HepG2 (cell line): ENCODE data around the gene TFDP2. TPM values are rescaled to one million over a fixed set of nuclear protein-coding genes. Genes with fewer than 3 reads are reported as not detected.

Experiments used
- ATAC-seq: fragments of 200-7000 bp; cut with Tn5 transposase; 3 replicates; pipeline ENCODE4 v1.9.1; 2020; ENCODE audit warnings: mild to moderate bottlenecking, moderate library complexity
- BruUV-seq: library from RNA; stranded (reverse); fragments of 400-500 nt; replicated peaks from 2 replicates; lab custom pipeline; 2021; lab: Mats Ljungman, UMichigan
- CTCF ChIA-PET: fragments of 300-600 bp; formaldehyde crosslinking; extraction: SDS; loops from one replicate; lab custom pipeline; 2021; ENCODE audit warnings: low total read pairs, inconsistent platforms, low intra/inter-chr PET ratio; lab: Yijun Ruan, JAX
- POLR2A ChIA-PET: fragments of 350-600 bp; sonication (Branson Sonifier 250); formaldehyde crosslinking; loops from one replicate; lab custom pipeline; 2020; ENCODE audit warnings: antibody characterized with exemption, inconsistent platforms; lab: Yijun Ruan, JAX
- DNase-seq: peaks from one replicate; pipeline ENCODE4 v3.0.0-alpha.2; 2015; ENCODE audit warnings: low spot score
- FAIRE-seq: peaks from 3 replicates; lab custom pipeline; 2011; peaks lifted over from hg19 to GRCh38; lab: Jason Lieb, UNC
- H2AFZ ChIP-seq: one replicate; pipeline ENCODE4 v1.6.1; 2011; ENCODE audit warnings: low read length, inconsistent platforms
- H3K27ac ChIP-seq: fragments of 300-600 bp; 3 replicates; pipeline ENCODE4 v1.8.0; 2011; ENCODE audit warnings: mixed run types, mild to moderate bottlenecking, mixed read lengths, low read length, inconsistent platforms; ENCODE audit not compliant: insufficient read depth; ENCODE audit errors: extremely low read length
- H3K27me3 ChIP-seq, 2 experiments: fragments of 200-600 bp in 1 of 2; 2 replicates in 1 of 2; 3 replicates in 1 of 2; pipeline versions ENCODE4 v1.6.0 to v1.8.0; 2011; ENCODE audit warnings: low read length in 2 of 2, mild to moderate bottlenecking in 2 of 2, moderate library complexity in 2 of 2, inconsistent platforms in 1 of 2; ENCODE audit not compliant: insufficient read depth in 2 of 2, control insufficient read depth in 1 of 2
- H3K36me3 ChIP-seq, 2 experiments: fragments of 200-600 bp in 1 of 2; replicated peaks in 1 of 2; 2 replicates in 1 of 2; 3 replicates in 1 of 2; pipeline versions ENCODE4 v1.5.1 to v1.8.0; 2011; ENCODE audit warnings: low read length in 2 of 2, inconsistent platforms in 1 of 2; ENCODE audit not compliant: insufficient read depth in 2 of 2, control insufficient read depth in 1 of 2
- H3K4me1 ChIP-seq: 2 replicates; pipeline ENCODE4 v1.5.1; 2012; ENCODE audit warnings: low read length, inconsistent platforms; ENCODE audit not compliant: insufficient read depth
- H3K4me2 ChIP-seq: 2 replicates; pipeline ENCODE4 v1.6.0; 2011; ENCODE audit warnings: low read depth, low read length, inconsistent platforms
- H3K4me3 ChIP-seq, 3 experiments: fragments of 200-600 bp in 1 of 3; sonication (generic), shearing (Covaris generic) in 1 of 3; replicated peaks in 1 of 3; 2 replicates each; pipeline ENCODE4 v1.5.1; 2011 to 2016; ENCODE audit warnings: low read length in 3 of 3, inconsistent platforms in 2 of 3, low read depth in 2 of 3, mild to moderate bottlenecking in 2 of 3, control low read depth in 1 of 3, mixed read lengths in 1 of 3; ENCODE audit not compliant: insufficient read depth in 1 of 3
- H3K79me2 ChIP-seq: one replicate; pipeline ENCODE4 v1.6.1; 2011; ENCODE audit warnings: low read length, inconsistent platforms; ENCODE audit not compliant: insufficient read depth
- H3K9ac ChIP-seq: 2 replicates; pipeline ENCODE4 v1.6.0; 2011; ENCODE audit warnings: mild to moderate bottlenecking, low read depth, low read length, inconsistent platforms; ENCODE audit not compliant: insufficient read depth
- H3K9me3 ChIP-seq: 2 replicates; pipeline ENCODE4 v1.5.1; 2012; ENCODE audit warnings: mild to moderate bottlenecking, low read length
- H4K20me1 ChIP-seq: 2 replicates; pipeline ENCODE4 v1.6.0; 2011; ENCODE audit warnings: inconsistent platforms, mild to moderate bottlenecking, low read length, moderate library complexity; ENCODE audit not compliant: insufficient read depth
- PITX1 ChIP-seq: sonication (generic); formaldehyde crosslinking; IDR thresholded peaks from 2 replicates; pipeline ENCODE4 v1.5.1; 2020; ENCODE audit warnings: mild to moderate bottlenecking, missing genetic modification reagents
- RFX3 ChIP-seq: IDR thresholded peaks from 2 replicates; pipeline ENCODE4 v1.6.1; 2016; ENCODE audit warnings: missing biosample characterization, missing genetic modification reagents
- RFXAP ChIP-seq: sonication (generic); formaldehyde crosslinking; IDR thresholded peaks from 2 replicates; pipeline ENCODE4 v1.4.0; 2020; ENCODE audit warnings: missing genetic modification reagents, borderline replicate concordance
- ZNF121 ChIP-seq: sonication (generic); formaldehyde crosslinking; IDR thresholded peaks from 2 replicates; pipeline ENCODE4 v1.5.0; 2020; ENCODE audit warnings: mild to moderate bottlenecking, missing genetic modification reagents
- WGBS: methylation state at CpG from one replicate; pipeline ENCODE4 v1.1.6; 2017; ENCODE audit warnings: low lambda C conversion rate; 5-methylcytosine and 5-hydroxymethylcytosine counted together
- in situ Hi-C: cut with HindIII; loops from 2 replicates; pipeline ENCODE4 v1.10.0; 2017; ENCODE audit warnings: low pct_unique_long_range_greater_than_20kb; ENCODE audit not compliant: extremely low pct_ligation_motif_present
- intact Hi-C: fragments of 100-400 bp; cut with micrococcal nuclease; formaldehyde crosslinking; loops from one replicate; pipeline ENCODE4 v1.10.0; 2022; ENCODE audit not compliant: unreplicated experiment
- polyA plus RNA-seq, 8 experiments: library from polyadenylated mRNA; depleted of rRNA in 3 of 8; stranded (reverse) in 7 of 8; unstranded in 1 of 8; fragments of >200 nt; fragmentation: Illumina TruSeq in 4 of 8; extraction: Trizol in 4 of 8; gene quantifications; 2 replicates each; pipeline versions ENCODE4 v1.2.1 to v1.2.3, GENCODE V29; 2011 to 2016; ENCODE audit warnings: low read depth in 4 of 8, missing spikeins in 1 of 8, mixed read lengths in 1 of 8; ENCODE audit not compliant: insufficient read depth in 1 of 8
- total RNA-seq, 5 experiments: library from RNA; depleted of rRNA; stranded (reverse); fragments of >200 nt; fragmentation: Illumina TruSeq; extraction: Trizol; gene quantifications; 2 replicates each; pipeline ENCODE4 v1.2.3, GENCODE V29; 2016; ENCODE audit warnings: low read depth in 1 of 5
- TF ChIP-seq, protein P1 (sequence below): IDR thresholded peaks from 2 replicates; pipeline ENCODE4 v1.6.1; 2016; ENCODE audit warnings: low read depth, missing genetic modification reagents, missing compliant biosample characterization
- TF ChIP-seq, protein P2 (sequence below): sonication (generic); formaldehyde crosslinking; IDR thresholded peaks from 2 replicates; pipeline ENCODE4 v1.5.0; 2020; ENCODE audit warnings: mild to moderate bottlenecking, missing genetic modification reagents, borderline replicate concordance
- TF ChIP-seq, protein P3 (sequence below): sonication (generic); formaldehyde crosslinking; IDR thresholded peaks from 2 replicates; pipeline ENCODE4 v1.4.0; 2020; ENCODE audit warnings: missing genetic modification reagents

TFDP2 gene
- total and polyA plus RNA-seq, 2 of the 13 experiments (the other 11 are each of a cell fraction or from before 2014, with no cell fraction given): 17.9 to 37.4 TPM

DNA sequence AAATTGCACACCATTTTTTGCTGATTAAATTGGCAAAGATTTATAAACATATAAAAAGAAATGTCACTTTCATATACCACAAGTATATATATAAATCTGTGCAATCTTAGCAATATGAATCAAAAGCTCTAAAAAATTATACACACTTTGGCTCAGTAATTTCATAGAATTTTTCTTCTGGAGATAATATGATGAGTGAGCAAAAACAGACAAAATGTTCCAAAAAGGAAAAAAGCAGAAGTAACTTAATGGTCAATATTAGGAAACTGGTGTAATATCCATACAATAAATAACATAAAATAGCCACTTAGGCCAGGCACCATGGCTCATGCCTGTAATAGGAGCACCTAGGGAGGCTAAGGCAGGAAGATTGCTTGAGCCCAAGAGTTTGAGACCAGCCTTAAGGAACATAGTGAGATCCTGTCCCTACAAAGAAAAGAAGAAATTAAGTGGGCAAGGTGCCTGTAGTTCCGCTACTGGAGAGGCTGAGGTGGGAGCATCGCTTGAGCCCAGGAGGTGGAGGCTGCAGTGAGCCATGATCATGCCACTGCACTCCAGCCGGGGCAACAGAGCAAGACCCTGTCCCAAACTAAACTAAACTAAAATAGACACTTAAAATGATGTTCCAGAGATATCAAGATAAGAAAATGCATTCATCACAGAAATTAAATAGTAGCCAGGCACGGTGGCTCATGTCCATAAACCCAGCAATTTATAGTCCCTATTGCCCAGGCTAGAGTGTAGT lies 52.1 kb downstream of the TFDP2 start:
- no peak overlapping the region for H2AFZ ChIP-seq
- H3K27ac ChIP-seq: no peak overlapping the region
- DNase-seq (no peak), ATAC-seq (no peak), FAIRE-seq (no peak)
- H3K4me2 ChIP-seq: no peak overlapping the region
- no peak overlapping the region for H3K4me3 ChIP-seq
- H3K9ac ChIP-seq: no peak overlapping the region
- no peaks in the 10 kb centered on the region for H4K20me1 ChIP-seq
- POLR2A ChIA-PET: no interaction called here
- no peaks in the 10 kb centered on the region for H3K27me3 ChIP-seq
- no peaks in the 10 kb centered on the region for H3K9me3 ChIP-seq
- H3K4me1 ChIP-seq: no peaks in the 10 kb centered on the region
- H3K36me3 ChIP-seq: no peaks in the 10 kb centered on the region
- no TSS peak for BruUV-seq
- in situ Hi-C loops (no loop called here), intact Hi-C loops (no loop called here)
- H3K79me2 ChIP-seq: peaks cover 2% of the 10 kb centered on the region
- WGBS: 98% methylated on average over 4 of the region's 4 CpGs
- CTCF ChIA-PET: no interaction called here
- TF ChIP-seq RFX3 (CRISPR knock-in tag): no peak
- TF ChIP-seq RFXAP (CRISPR knock-in tag): no peak
- TF ChIP-seq PITX1 (CRISPR knock-in tag): no peak
- TF ChIP-seq, protein P1, sequence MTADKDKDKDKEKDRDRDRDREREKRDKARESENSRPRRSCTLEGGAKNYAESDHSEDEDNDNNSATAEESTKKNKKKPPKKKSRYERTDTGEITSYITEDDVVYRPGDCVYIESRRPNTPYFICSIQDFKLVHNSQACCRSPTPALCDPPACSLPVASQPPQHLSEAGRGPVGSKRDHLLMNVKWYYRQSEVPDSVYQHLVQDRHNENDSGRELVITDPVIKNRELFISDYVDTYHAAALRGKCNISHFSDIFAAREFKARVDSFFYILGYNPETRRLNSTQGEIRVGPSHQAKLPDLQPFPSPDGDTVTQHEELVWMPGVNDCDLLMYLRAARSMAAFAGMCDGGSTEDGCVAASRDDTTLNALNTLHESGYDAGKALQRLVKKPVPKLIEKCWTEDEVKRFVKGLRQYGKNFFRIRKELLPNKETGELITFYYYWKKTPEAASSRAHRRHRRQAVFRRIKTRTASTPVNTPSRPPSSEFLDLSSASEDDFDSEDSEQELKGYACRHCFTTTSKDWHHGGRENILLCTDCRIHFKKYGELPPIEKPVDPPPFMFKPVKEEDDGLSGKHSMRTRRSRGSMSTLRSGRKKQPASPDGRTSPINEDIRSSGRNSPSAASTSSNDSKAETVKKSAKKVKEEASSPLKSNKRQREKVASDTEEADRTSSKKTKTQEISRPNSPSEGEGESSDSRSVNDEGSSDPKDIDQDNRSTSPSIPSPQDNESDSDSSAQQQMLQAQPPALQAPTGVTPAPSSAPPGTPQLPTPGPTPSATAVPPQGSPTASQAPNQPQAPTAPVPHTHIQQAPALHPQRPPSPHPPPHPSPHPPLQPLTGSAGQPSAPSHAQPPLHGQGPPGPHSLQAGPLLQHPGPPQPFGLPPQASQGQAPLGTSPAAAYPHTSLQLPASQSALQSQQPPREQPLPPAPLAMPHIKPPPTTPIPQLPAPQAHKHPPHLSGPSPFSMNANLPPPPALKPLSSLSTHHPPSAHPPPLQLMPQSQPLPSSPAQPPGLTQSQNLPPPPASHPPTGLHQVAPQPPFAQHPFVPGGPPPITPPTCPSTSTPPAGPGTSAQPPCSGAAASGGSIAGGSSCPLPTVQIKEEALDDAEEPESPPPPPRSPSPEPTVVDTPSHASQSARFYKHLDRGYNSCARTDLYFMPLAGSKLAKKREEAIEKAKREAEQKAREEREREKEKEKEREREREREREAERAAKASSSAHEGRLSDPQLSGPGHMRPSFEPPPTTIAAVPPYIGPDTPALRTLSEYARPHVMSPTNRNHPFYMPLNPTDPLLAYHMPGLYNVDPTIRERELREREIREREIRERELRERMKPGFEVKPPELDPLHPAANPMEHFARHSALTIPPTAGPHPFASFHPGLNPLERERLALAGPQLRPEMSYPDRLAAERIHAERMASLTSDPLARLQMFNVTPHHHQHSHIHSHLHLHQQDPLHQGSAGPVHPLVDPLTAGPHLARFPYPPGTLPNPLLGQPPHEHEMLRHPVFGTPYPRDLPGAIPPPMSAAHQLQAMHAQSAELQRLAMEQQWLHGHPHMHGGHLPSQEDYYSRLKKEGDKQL (CRISPR knock-in tag): no peak
- 0 out of 2 replicates have a peak, but pooled peaks have one; percentile 57 for TF ChIP-seq ZNF121 (CRISPR knock-in tag)
- TF ChIP-seq, protein P2, sequence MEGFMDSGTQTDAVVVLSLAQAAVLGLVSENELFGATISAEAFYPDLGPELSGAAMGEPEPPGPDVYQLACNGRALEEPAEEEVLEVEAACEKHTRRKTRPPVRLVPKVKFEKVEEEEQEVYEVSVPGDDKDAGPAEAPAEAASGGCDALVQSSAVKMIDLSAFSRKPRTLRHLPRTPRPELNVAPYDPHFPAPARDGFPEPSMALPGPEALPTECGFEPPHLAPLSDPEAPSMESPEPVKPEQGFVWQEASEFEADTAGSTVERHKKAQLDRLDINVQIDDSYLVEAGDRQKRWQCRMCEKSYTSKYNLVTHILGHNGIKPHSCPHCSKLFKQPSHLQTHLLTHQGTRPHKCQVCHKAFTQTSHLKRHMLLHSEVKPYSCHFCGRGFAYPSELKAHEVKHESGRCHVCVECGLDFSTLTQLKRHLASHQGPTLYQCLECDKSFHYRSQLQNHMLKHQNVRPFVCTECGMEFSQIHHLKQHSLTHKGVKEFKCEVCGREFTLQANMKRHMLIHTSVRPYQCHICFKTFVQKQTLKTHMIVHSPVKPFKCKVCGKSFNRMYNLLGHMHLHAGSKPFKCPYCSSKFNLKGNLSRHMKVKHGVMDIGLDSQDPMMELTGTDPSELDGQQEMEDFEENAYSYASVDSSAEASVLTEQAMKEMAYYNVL (CRISPR knock-in tag): no peak
- TF ChIP-seq, protein P3, sequence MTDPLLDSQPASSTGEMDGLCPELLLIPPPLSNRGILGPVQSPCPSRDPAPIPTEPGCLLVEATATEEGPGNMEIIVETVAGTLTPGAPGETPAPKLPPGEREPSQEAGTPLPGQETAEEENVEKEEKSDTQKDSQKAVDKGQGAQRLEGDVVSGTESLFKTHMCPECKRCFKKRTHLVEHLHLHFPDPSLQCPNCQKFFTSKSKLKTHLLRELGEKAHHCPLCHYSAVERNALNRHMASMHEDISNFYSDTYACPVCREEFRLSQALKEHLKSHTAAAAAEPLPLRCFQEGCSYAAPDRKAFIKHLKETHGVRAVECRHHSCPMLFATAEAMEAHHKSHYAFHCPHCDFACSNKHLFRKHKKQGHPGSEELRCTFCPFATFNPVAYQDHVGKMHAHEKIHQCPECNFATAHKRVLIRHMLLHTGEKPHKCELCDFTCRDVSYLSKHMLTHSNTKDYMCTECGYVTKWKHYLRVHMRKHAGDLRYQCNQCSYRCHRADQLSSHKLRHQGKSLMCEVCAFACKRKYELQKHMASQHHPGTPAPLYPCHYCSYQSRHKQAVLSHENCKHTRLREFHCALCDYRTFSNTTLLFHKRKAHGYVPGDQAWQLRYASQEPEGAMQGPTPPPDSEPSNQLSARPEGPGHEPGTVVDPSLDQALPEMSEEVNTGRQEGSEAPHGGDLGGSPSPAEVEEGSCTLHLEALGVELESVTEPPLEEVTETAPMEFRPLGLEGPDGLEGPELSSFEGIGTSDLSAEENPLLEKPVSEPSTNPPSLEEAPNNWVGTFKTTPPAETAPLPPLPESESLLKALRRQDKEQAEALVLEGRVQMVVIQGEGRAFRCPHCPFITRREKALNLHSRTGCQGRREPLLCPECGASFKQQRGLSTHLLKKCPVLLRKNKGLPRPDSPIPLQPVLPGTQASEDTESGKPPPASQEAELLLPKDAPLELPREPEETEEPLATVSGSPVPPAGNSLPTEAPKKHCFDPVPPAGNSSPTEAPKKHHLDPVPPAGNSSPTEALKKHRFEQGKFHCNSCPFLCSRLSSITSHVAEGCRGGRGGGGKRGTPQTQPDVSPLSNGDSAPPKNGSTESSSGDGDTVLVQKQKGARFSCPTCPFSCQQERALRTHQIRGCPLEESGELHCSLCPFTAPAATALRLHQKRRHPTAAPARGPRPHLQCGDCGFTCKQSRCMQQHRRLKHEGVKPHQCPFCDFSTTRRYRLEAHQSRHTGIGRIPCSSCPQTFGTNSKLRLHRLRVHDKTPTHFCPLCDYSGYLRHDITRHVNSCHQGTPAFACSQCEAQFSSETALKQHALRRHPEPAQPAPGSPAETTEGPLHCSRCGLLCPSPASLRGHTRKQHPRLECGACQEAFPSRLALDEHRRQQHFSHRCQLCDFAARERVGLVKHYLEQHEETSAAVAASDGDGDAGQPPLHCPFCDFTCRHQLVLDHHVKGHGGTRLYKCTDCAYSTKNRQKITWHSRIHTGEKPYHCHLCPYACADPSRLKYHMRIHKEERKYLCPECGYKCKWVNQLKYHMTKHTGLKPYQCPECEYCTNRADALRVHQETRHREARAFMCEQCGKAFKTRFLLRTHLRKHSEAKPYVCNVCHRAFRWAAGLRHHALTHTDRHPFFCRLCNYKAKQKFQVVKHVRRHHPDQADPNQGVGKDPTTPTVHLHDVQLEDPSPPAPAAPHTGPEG (CRISPR knock-in tag): no peak
